Calu3 (cell line): ENCODE data around the gene TP53I11. TPM values are rescaled to one million over a fixed set of nuclear protein-coding genes. Genes with fewer than 3 reads are reported as not detected.

Experiments used
- BruUV-seq: library from RNA; stranded (reverse); fragments of 400-500 nt; replicated peaks from 2 replicates; lab custom pipeline; 2021; lab: Mats Ljungman, UMichigan
- CTCF ChIA-PET: fragments of 300-600 bp; sonication (Branson Sonifier 250); formaldehyde crosslinking; loops from one replicate; lab custom pipeline; 2022; ENCODE audit warnings: antibody characterized with exemption; lab: Charles Lee
- DNase-seq: peaks from one replicate; pipeline ENCODE4 v3.0.0; 2022
- H3K27ac Mint-ChIP-seq: one replicate; pipeline ENCODE4 v1.8.0; 2022; ENCODE audit warnings: mixed read lengths; ENCODE audit not compliant: unreplicated experiment
- H3K27me3 Mint-ChIP-seq: one replicate; pipeline ENCODE4 v1.8.0; 2022; ENCODE audit warnings: mixed read lengths; ENCODE audit not compliant: unreplicated experiment
- H3K36me3 Mint-ChIP-seq: one replicate; pipeline ENCODE4 v1.8.0; 2022; ENCODE audit warnings: mild to moderate bottlenecking, moderate library complexity, mixed read lengths; ENCODE audit not compliant: insufficient read depth, unreplicated experiment
- H3K4me1 Mint-ChIP-seq: one replicate; pipeline ENCODE4 v1.8.0; 2022; ENCODE audit warnings: mild to moderate bottlenecking, low read depth, mixed read lengths; ENCODE audit not compliant: unreplicated experiment
- H3K4me3 Mint-ChIP-seq: one replicate; pipeline ENCODE4 v1.8.0; 2022; ENCODE audit warnings: mild to moderate bottlenecking, low read depth, moderate library complexity, mixed read lengths; ENCODE audit not compliant: unreplicated experiment
- H3K9me3 Mint-ChIP-seq: one replicate; pipeline ENCODE4 v1.8.0; 2022; ENCODE audit warnings: low read depth, mixed read lengths; ENCODE audit not compliant: unreplicated experiment
- CTCF ChIP-seq: fragments of 200-600 bp; IDR thresholded peaks from one replicate; pipeline ENCODE4 v1.8.0; 2022; ENCODE audit warnings: antibody characterized with exemption; ENCODE audit not compliant: unreplicated experiment
- intact Hi-C: fragments of 100-400 bp; cut with micrococcal nuclease; formaldehyde crosslinking; loops from one replicate; pipeline ENCODE4 v1.10.0; 2022; ENCODE audit not compliant: unreplicated experiment
- total RNA-seq: library from RNA; stranded (reverse); gene quantifications from 2 replicates; pipeline ENCODE4 v1.2.3, GENCODE V29; 2022

Gene TP53I11
- total RNA-seq, 1 experiment from 2014 or later: 27.8 TPM

- H3K36me3 Mint-ChIP-seq: no peaks in the 10 kb centered on the region
- no TSS peak for BruUV-seq
- no peak for TF ChIP-seq CTCF
Observed at GRCh38 chr11:44987506-44987905, 36.8 kb upstream of the TP53I11 start.

GRCh38 chr11:44986315-44986714 is 35.6 kb upstream of the TP53I11 start:
- H3K4me3 Mint-ChIP-seq: no peak overlapping the region
- H3K36me3 Mint-ChIP-seq: no peaks in the 10 kb centered on the region
- H3K4me1 Mint-ChIP-seq: no peaks in the 10 kb centered on the region
- no peak for DNase-seq
- BruUV-seq: no TSS peak
- peaks cover 50% of the 10 kb centered on the region for H3K27me3 Mint-ChIP-seq
- no peak for TF ChIP-seq CTCF
- H3K27ac Mint-ChIP-seq: no peak overlapping the region
- H3K9me3 Mint-ChIP-seq: no peaks in the 10 kb centered on the region
- CTCF ChIA-PET: no interaction called here
- intact Hi-C loops: no loop called here

More at GRCh38 chr11:44987506-44987905, 36.8 kb upstream of the TP53I11 start:
- CTCF ChIA-PET: no interaction called here
- no peaks in the 10 kb centered on the region for H3K4me1 Mint-ChIP-seq
- H3K9me3 Mint-ChIP-seq: no peaks in the 10 kb centered on the region
- no peak for DNase-seq
- intact Hi-C loops: no loop called here
- H3K27me3 Mint-ChIP-seq: peaks cover 51% of the 10 kb centered on the region
- no peak overlapping the region for H3K4me3 Mint-ChIP-seq
- H3K27ac Mint-ChIP-seq: no peak overlapping the region

- TF ChIP-seq CTCF: no peak
- Mint-ChIP-seq H3K36me3 (no peaks in the 10 kb centered on the region), H3K9me3 (no peaks in the 10 kb centered on the region)
Observed at GRCh38 chr11:44985721-44986120, 35.0 kb upstream of the TP53I11 start.

GRCh38 chr11:44983786-44984185 is 33.1 kb upstream of the TP53I11 start:
- no peaks in the 10 kb centered on the region for H3K4me1 Mint-ChIP-seq
- no peaks in the 10 kb centered on the region for H3K9me3 Mint-ChIP-seq
- peaks cover 16% of the 10 kb centered on the region for H3K36me3 Mint-ChIP-seq
- no peak for TF ChIP-seq CTCF
- BruUV-seq: no TSS peak
- H3K4me3 Mint-ChIP-seq: no peak overlapping the region
- no peak overlapping the region for H3K27ac Mint-ChIP-seq
- peaks cover 33% of the 10 kb centered on the region for H3K27me3 Mint-ChIP-seq
- intact Hi-C loops: no loop called here
- CTCF ChIA-PET: no interaction called here
- DNase-seq: no peak

More at GRCh38 chr11:44985721-44986120, 35.0 kb upstream of the TP53I11 start:
- intact Hi-C loops: no loop called here
- Mint-ChIP-seq H3K27me3 (peaks cover 44% of the 10 kb centered on the region), H3K4me3 (no peak overlapping the region), H3K4me1 (no peaks in the 10 kb centered on the region), H3K27ac (no peak overlapping the region)
- BruUV-seq: no TSS peak
- no peak for DNase-seq
- CTCF ChIA-PET: no interaction called here
